Activated T-helper 2 cell treated with anti-CD3 and anti-CD28 coated beads, Interferon-gamma antibody, Interleukin-2, Interleukin-4, amounts not matched to agents 10 μg/mL and 5 μg/mL and 100 μg/mL, durations not matched to agents 14 hours and 24 hours and 36 hours (primary cell): ENCODE data around the gene NOXA1. TPM values are rescaled to one million over a fixed set of nuclear protein-coding genes. Genes with fewer than 3 reads are reported as not detected.
"Not testable (repeated sequence)": the region's sequence is repeated elsewhere in the genome, so short reads cannot be mapped to it uniquely, and the experiment has no call there.

Experiments used
- DNase-seq: peaks from one replicate; pipeline ENCODE4 v3.0.0; 2021; ENCODE audit warnings: low spot score
- H3K27ac Mint-ChIP-seq: one replicate; pipeline ENCODE4 v1.8.0; 2021; ENCODE audit warnings: mixed read lengths
- H3K27me3 Mint-ChIP-seq: one replicate; pipeline ENCODE4 v1.8.0; 2021; ENCODE audit warnings: low read depth, mixed read lengths
- H3K36me3 Mint-ChIP-seq: one replicate; pipeline ENCODE4 v1.8.0; 2021; ENCODE audit warnings: low read depth, mixed read lengths
- H3K4me1 Mint-ChIP-seq: one replicate; pipeline ENCODE4 v1.8.0; 2021; ENCODE audit warnings: low read depth, mixed read lengths
- H3K4me3 Mint-ChIP-seq: one replicate; pipeline ENCODE4 v1.8.0; 2021; ENCODE audit warnings: low read depth, mild to moderate bottlenecking, moderate library complexity, mixed read lengths
- H3K9me3 Mint-ChIP-seq: one replicate; pipeline ENCODE4 v1.8.0; 2021; ENCODE audit warnings: mixed read lengths
- intact Hi-C: fragments of 100-400 bp; cut with micrococcal nuclease; formaldehyde crosslinking; loops from one replicate; pipeline ENCODE4 v1.15.1; 2023
- total RNA-seq: library from RNA; stranded (reverse); gene quantifications from 2 replicates; pipeline ENCODE4 v1.2.3, GENCODE V29; 2022

The NOXA1 gene
- total RNA-seq, 1 donor from 2014 or later = 0.39 TPM

- Mint-ChIP-seq H3K27ac (no peak overlapping the region), H3K4me1 (peaks cover 9% of the 10 kb centered on the region), H3K36me3 (peaks cover 2% of the 10 kb centered on the region), H3K27me3 (peaks cover 2% of the 10 kb centered on the region), H3K4me3 (no peak overlapping the region), H3K9me3 (no peaks in the 10 kb centered on the region)
- no peak for DNase-seq
- intact Hi-C loops = loop anchor here (2.0 kb wide), 1 partner anchor 111 kb away; no protein-coding TSS in a partner anchor
Measured at GRCh38 chr9:137405677-137406081, 17.5 kb upstream of the NOXA1 start.

GRCh38 chr9:137406085-137406760 is 17.0 kb upstream of the NOXA1 start:
- intact Hi-C loops = loop anchor here (2.0 kb wide), 1 partner anchor 111 kb away; no protein-coding TSS in a partner anchor
- Mint-ChIP-seq H3K27me3 (peaks cover 2% of the 10 kb centered on the region), H3K36me3 (peaks cover 2% of the 10 kb centered on the region), H3K4me1 (peaks cover 9% of the 10 kb centered on the region), H3K9me3 (no peaks in the 10 kb centered on the region), H3K4me3 (peak overlapping the region; percentile 8), H3K27ac (no peak overlapping the region)
- DNase-seq = no peak

GRCh38 chr9:137406876-137407589 is 16.2 kb upstream of the NOXA1 start:
- Mint-ChIP-seq H3K4me1 (peaks cover 10% of the 10 kb centered on the region), H3K27ac (no peak overlapping the region), H3K9me3 (no peaks in the 10 kb centered on the region), H3K27me3 (peaks cover 2% of the 10 kb centered on the region), H3K36me3 (peaks cover 2% of the 10 kb centered on the region), H3K4me3 (no peak overlapping the region)
- DNase-seq = peak; percentile 60
- intact Hi-C loops = loop anchor here (2.0 kb wide), 1 partner anchor 112 kb away; no protein-coding TSS in a partner anchor

- no peak for DNase-seq
- Mint-ChIP-seq H3K4me1 (peaks cover 10% of the 10 kb centered on the region), H3K36me3 (no peaks in the 10 kb centered on the region), H3K4me3 (no peak overlapping the region), H3K27me3 (peaks cover 2% of the 10 kb centered on the region), H3K27ac (no peak overlapping the region), H3K9me3 (no peaks in the 10 kb centered on the region)
- intact Hi-C loops = loop anchor here (2.0 kb wide), 1 partner anchor 113 kb away; no protein-coding TSS in a partner anchor
Measured at GRCh38 chr9:137407590-137408300, 15.4 kb upstream of the NOXA1 start.

GRCh38 chr9:137408651-137409405 is 14.4 kb upstream of the NOXA1 start:
- H3K4me3 Mint-ChIP-seq = no peak overlapping the region
- no peaks in the 10 kb centered on the region for H3K9me3 Mint-ChIP-seq
- no peak overlapping the region for H3K27ac Mint-ChIP-seq
- H3K36me3 Mint-ChIP-seq = no peaks in the 10 kb centered on the region
- H3K27me3 Mint-ChIP-seq = peaks cover 2% of the 10 kb centered on the region
- intact Hi-C loops = no loop called here
- peaks cover 14% of the 10 kb centered on the region for H3K4me1 Mint-ChIP-seq
- no peak for DNase-seq

GRCh38 chr9:137409515-137409914 is 13.7 kb upstream of the NOXA1 start:
- Mint-ChIP-seq H3K9me3 (no peaks in the 10 kb centered on the region), H3K27ac (no peak overlapping the region), H3K36me3 (no peaks in the 10 kb centered on the region), H3K4me3 (no peak overlapping the region), H3K27me3 (peaks cover 2% of the 10 kb centered on the region), H3K4me1 (peaks cover 14% of the 10 kb centered on the region)
- DNase-seq = no peak
- intact Hi-C loops = no loop called here

GRCh38 chr9:137410236-137410890 is 12.8 kb upstream of the NOXA1 start:
- H3K4me3 Mint-ChIP-seq, H3K27me3 Mint-ChIP-seq, H3K27ac Mint-ChIP-seq, intact Hi-C loops, H3K36me3 Mint-ChIP-seq, H3K9me3 Mint-ChIP-seq, DNase-seq: not testable (repeated sequence)
- peaks cover 14% of the 10 kb centered on the region for H3K4me1 Mint-ChIP-seq

GRCh38 chr9:137410891-137411249 is 12.3 kb upstream of the NOXA1 start:
- Mint-ChIP-seq H3K27ac (no peak overlapping the region), H3K9me3 (no peaks in the 10 kb centered on the region), H3K36me3 (no peaks in the 10 kb centered on the region), H3K4me1 (peaks cover 10% of the 10 kb centered on the region), H3K4me3 (no peak overlapping the region), H3K27me3 (peaks cover 2% of the 10 kb centered on the region)
- intact Hi-C loops = no loop called here
- DNase-seq = no peak

- Mint-ChIP-seq H3K27me3 (no peaks in the 10 kb centered on the region), H3K9me3 (no peaks in the 10 kb centered on the region), H3K4me1 (peaks cover 7% of the 10 kb centered on the region), H3K27ac (no peak overlapping the region), H3K4me3 (no peak overlapping the region), H3K36me3 (no peaks in the 10 kb centered on the region)
- intact Hi-C loops = no loop called here
- DNase-seq = no peak
Measured at GRCh38 chr9:137411260-137411644, 11.9 kb upstream of the NOXA1 start.

GRCh38 chr9:137411645-137412380 is 11.4 kb upstream of the NOXA1 start:
- Mint-ChIP-seq H3K4me1 (peaks cover 7% of the 10 kb centered on the region), H3K27ac (no peak overlapping the region), H3K27me3 (no peaks in the 10 kb centered on the region), H3K4me3 (no peak overlapping the region), H3K36me3 (no peaks in the 10 kb centered on the region), H3K9me3 (no peaks in the 10 kb centered on the region)
- peak; percentile 19 for DNase-seq
- intact Hi-C loops = no loop called here

GRCh38 chr9:137412431-137412830 is 10.8 kb upstream of the NOXA1 start:
- Mint-ChIP-seq H3K27me3 (no peaks in the 10 kb centered on the region), H3K36me3 (no peaks in the 10 kb centered on the region), H3K27ac (no peak overlapping the region), H3K4me3 (no peak overlapping the region), H3K4me1 (peaks cover 7% of the 10 kb centered on the region), H3K9me3 (no peaks in the 10 kb centered on the region)
- no peak for DNase-seq
- intact Hi-C loops = no loop called here
